Activated naive CD4-positive, alpha-beta T cell treated with anti-CD3 and anti-CD28 coated beads, Interleukin-2, amount 10 ng/mL, durations not matched to agents 7 days and 5 days (primary cell): ENCODE measurements around the gene WASF1.

Source experiments
- CTCF ChIA-PET: fragments of 350-600 bp; sonication (Branson Sonifier 250); formaldehyde crosslinking; loops from one replicate; lab custom pipeline; 2021; ENCODE audit warnings: antibody characterized with exemption; lab: Charles Lee
- DNase-seq: peaks from one replicate; pipeline ENCODE4 v3.0.0-alpha.2; 2020
- H3K27ac Mint-ChIP-seq: one replicate; pipeline ENCODE4 v1.8.0; 2021; ENCODE audit warnings: mild to moderate bottlenecking, moderate library complexity, mixed read lengths
- H3K27me3 Mint-ChIP-seq: one replicate; pipeline ENCODE4 v1.8.0; 2021; ENCODE audit warnings: mild to moderate bottlenecking, mixed read lengths
- H3K36me3 Mint-ChIP-seq: one replicate; pipeline ENCODE4 v1.8.0; 2021; ENCODE audit warnings: mixed read lengths
- H3K4me1 Mint-ChIP-seq: one replicate; pipeline ENCODE4 v1.8.0; 2021; ENCODE audit warnings: mixed read lengths
- H3K4me3 Mint-ChIP-seq: one replicate; pipeline ENCODE4 v1.8.0; 2021; ENCODE audit warnings: mild to moderate bottlenecking, moderate library complexity, mixed read lengths
- H3K9me3 Mint-ChIP-seq: one replicate; pipeline ENCODE4 v1.8.0; 2021; ENCODE audit warnings: mixed read lengths

WASF1 gene

GRCh38 chr6:110188791-110189190 is 9.3 kb upstream of the WASF1 start:
- H3K27ac Mint-ChIP-seq, result no peak overlapping the region
- H3K36me3 Mint-ChIP-seq, result peaks cover 5% of the 10 kb centered on the region
- CTCF ChIA-PET, result no interaction called here
- H3K27me3 Mint-ChIP-seq, result no peaks in the 10 kb centered on the region
- peaks cover 13% of the 10 kb centered on the region for H3K4me1 Mint-ChIP-seq
- H3K4me3 Mint-ChIP-seq, result no peak overlapping the region
- H3K9me3 Mint-ChIP-seq, result no peaks in the 10 kb centered on the region
- no peak for DNase-seq

GRCh38 chr6:110185879-110186278 is 6.4 kb upstream of the WASF1 start:
- H3K4me1 Mint-ChIP-seq, result peaks cover 13% of the 10 kb centered on the region
- no peak for DNase-seq
- H3K4me3 Mint-ChIP-seq, result peak overlapping the region; percentile 27
- H3K36me3 Mint-ChIP-seq, result no peaks in the 10 kb centered on the region
- H3K27ac Mint-ChIP-seq, result peak overlapping the region; percentile 43
- no peaks in the 10 kb centered on the region for H3K9me3 Mint-ChIP-seq
- CTCF ChIA-PET, result interaction anchor here (1.2 kb wide), 1 partner anchor 205 kb away, joined by 4 read pairs; no protein-coding TSS in a partner anchor
- H3K27me3 Mint-ChIP-seq, result no peaks in the 10 kb centered on the region

- DNase-seq, result no peak
- Mint-ChIP-seq H3K27ac (no peak overlapping the region), H3K9me3 (no peaks in the 10 kb centered on the region)
Observed at GRCh38 chr6:110183292-110183885, 3.9 kb upstream of the WASF1 start.

GRCh38 chr6:110181131-110182030 is 1.9 kb upstream of the WASF1 start:
- no peaks in the 10 kb centered on the region for H3K36me3 Mint-ChIP-seq
- H3K27me3 Mint-ChIP-seq, result no peaks in the 10 kb centered on the region
- no peaks in the 10 kb centered on the region for H3K9me3 Mint-ChIP-seq
- CTCF ChIA-PET, result interaction anchor here (1.3 kb wide), 1 partner anchor 142 kb away, joined by 7 read pairs; no protein-coding TSS in a partner anchor
- H3K27ac Mint-ChIP-seq, result no peak overlapping the region
- peaks cover 17% of the 10 kb centered on the region for H3K4me1 Mint-ChIP-seq
- DNase-seq, result peak; percentile 20
- no peak overlapping the region for H3K4me3 Mint-ChIP-seq

More at GRCh38 chr6:110183292-110183885, 3.9 kb upstream of the WASF1 start:
- Mint-ChIP-seq H3K4me1 (peaks cover 14% of the 10 kb centered on the region), H3K36me3 (no peaks in the 10 kb centered on the region), H3K27me3 (no peaks in the 10 kb centered on the region), H3K4me3 (no peak overlapping the region)
- CTCF ChIA-PET, result no interaction called here

GRCh38 chr6:110180228-110181008 is 948 bp upstream of the WASF1 start, which contains the start of gene CDC40:
Gene CDC40 (plus strand): TSS chr6:110180427. CDS start chr6:110180445, 18 bp downstream.
- Mint-ChIP-seq H3K4me1 (peaks cover 9% of the 10 kb centered on the region), H3K36me3 (no peaks in the 10 kb centered on the region), H3K27ac (peak within 1 kb of the TSS; percentile 79), H3K9me3 (no peaks in the 10 kb centered on the region), H3K27me3 (peaks cover 2% of the 10 kb centered on the region), H3K4me3 (no peak within 1 kb of the TSS)
- peak; percentile 74 for DNase-seq
- CTCF ChIA-PET, result interaction anchor here (0.6 to 1.3 kb wide), 2 partner anchors 141 to 877 kb away, joined by 3 to 7 read pairs; no protein-coding TSS in a partner anchor

- Mint-ChIP-seq H3K4me3 (peak overlapping the region; percentile 68), H3K4me1 (peaks cover 4% of the 10 kb centered on the region), H3K27ac (peak overlapping the region; percentile 42), H3K9me3 (no peaks in the 10 kb centered on the region), H3K27me3 (peaks cover 10% of the 10 kb centered on the region), H3K36me3 (no peaks in the 10 kb centered on the region)
- peak; percentile 72 for DNase-seq
- CTCF ChIA-PET, result interaction anchor here (0.6 to 2.5 kb wide), 7 partner anchors 15 to 1566 kb away, joined by 3 to 35 read pairs (median 3); no protein-coding TSS in a partner anchor
Observed at GRCh38 chr6:110178626-110179405, 654 bp downstream of the WASF1 start.

GRCh38 chr6:110173506-110174132 is 5.9 kb downstream of the WASF1 start:
- Mint-ChIP-seq H3K4me3 (no peak overlapping the region), H3K9me3 (no peaks in the 10 kb centered on the region), H3K27me3 (peaks cover 10% of the 10 kb centered on the region), H3K4me1 (peaks cover 4% of the 10 kb centered on the region), H3K36me3 (no peaks in the 10 kb centered on the region), H3K27ac (no peak overlapping the region)
- DNase-seq, result no peak
- CTCF ChIA-PET, result no interaction called here

GRCh38 chr6:110170081-110170480 is 9.4 kb downstream of the WASF1 start:
- Mint-ChIP-seq H3K36me3 (no peaks in the 10 kb centered on the region), H3K4me3 (no peak overlapping the region), H3K4me1 (no peaks in the 10 kb centered on the region), H3K27ac (no peak overlapping the region), H3K9me3 (no peaks in the 10 kb centered on the region), H3K27me3 (peaks cover 9% of the 10 kb centered on the region)
- DNase-seq, result no peak
- CTCF ChIA-PET, result no interaction called here

- Mint-ChIP-seq H3K27ac (no peak overlapping the region), H3K4me1 (no peaks in the 10 kb centered on the region), H3K4me3 (no peak overlapping the region), H3K27me3 (no peaks in the 10 kb centered on the region), H3K9me3 (peaks cover 1% of the 10 kb centered on the region), H3K36me3 (no peaks in the 10 kb centered on the region)
- CTCF ChIA-PET, result no interaction called here
- no peak for DNase-seq
Observed at GRCh38 chr6:110158479-110158878, 21.0 kb downstream of the WASF1 start.

GRCh38 chr6:110147870-110148269 is 31.6 kb downstream of the WASF1 start:
- no peaks in the 10 kb centered on the region for H3K36me3 Mint-ChIP-seq
- no peaks in the 10 kb centered on the region for H3K4me1 Mint-ChIP-seq
- CTCF ChIA-PET, result no interaction called here
- H3K9me3 Mint-ChIP-seq, result no peaks in the 10 kb centered on the region
- no peaks in the 10 kb centered on the region for H3K27me3 Mint-ChIP-seq
- H3K4me3 Mint-ChIP-seq, result no peak overlapping the region
- DNase-seq, result no peak
- no peak overlapping the region for H3K27ac Mint-ChIP-seq

- Mint-ChIP-seq H3K27ac (no peak overlapping the region), H3K4me3 (no peak overlapping the region), H3K27me3 (no peaks in the 10 kb centered on the region), H3K4me1 (no peaks in the 10 kb centered on the region), H3K9me3 (peaks cover 2% of the 10 kb centered on the region), H3K36me3 (no peaks in the 10 kb centered on the region)
- CTCF ChIA-PET, result no interaction called here
- no peak for DNase-seq
Observed at GRCh38 chr6:110140650-110141049, 38.8 kb downstream of the WASF1 start.

GRCh38 chr6:110139052-110139451 is 40.4 kb downstream of the WASF1 start:
- H3K9me3 Mint-ChIP-seq, result peaks cover 2% of the 10 kb centered on the region
- no peak for DNase-seq
- H3K36me3 Mint-ChIP-seq, result no peaks in the 10 kb centered on the region
- H3K27me3 Mint-ChIP-seq, result no peaks in the 10 kb centered on the region
- no peaks in the 10 kb centered on the region for H3K4me1 Mint-ChIP-seq
- CTCF ChIA-PET, result no interaction called here
- H3K27ac Mint-ChIP-seq, result no peak overlapping the region
- no peak overlapping the region for H3K4me3 Mint-ChIP-seq
